ENCODE data around the gene PHACTR1.

DNA sequence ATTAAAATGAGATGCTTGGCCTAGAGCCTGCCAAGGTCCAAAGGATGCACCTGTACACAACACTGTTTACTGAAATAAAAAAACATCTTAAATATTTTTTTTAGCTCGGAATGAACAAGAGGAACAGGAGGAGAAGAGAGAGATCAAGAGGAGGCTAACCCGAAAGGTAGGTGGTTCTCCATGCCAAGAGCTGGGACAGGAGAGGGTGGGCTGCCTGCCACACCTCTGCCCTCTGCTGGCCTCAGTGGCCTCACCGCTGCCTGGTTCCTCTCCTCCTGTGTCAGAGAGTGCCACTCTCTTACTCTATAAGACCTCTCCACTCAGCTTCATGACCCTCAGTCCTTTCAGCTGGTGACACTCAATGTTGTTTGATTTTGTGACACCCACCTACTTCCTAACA lies 561.6 kb downstream of the PHACTR1 start:
- TF ChIP-seq, protein P1, sequence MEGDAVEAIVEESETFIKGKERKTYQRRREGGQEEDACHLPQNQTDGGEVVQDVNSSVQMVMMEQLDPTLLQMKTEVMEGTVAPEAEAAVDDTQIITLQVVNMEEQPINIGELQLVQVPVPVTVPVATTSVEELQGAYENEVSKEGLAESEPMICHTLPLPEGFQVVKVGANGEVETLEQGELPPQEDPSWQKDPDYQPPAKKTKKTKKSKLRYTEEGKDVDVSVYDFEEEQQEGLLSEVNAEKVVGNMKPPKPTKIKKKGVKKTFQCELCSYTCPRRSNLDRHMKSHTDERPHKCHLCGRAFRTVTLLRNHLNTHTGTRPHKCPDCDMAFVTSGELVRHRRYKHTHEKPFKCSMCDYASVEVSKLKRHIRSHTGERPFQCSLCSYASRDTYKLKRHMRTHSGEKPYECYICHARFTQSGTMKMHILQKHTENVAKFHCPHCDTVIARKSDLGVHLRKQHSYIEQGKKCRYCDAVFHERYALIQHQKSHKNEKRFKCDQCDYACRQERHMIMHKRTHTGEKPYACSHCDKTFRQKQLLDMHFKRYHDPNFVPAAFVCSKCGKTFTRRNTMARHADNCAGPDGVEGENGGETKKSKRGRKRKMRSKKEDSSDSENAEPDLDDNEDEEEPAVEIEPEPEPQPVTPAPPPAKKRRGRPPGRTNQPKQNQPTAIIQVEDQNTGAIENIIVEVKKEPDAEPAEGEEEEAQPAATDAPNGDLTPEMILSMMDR (conservative IDR thresholded peaks at IDR 0.05; ENCODE audit: low read depth, low read length) = peak; percentile 31; the same call in 1 of the 2 replicates
- TF ChIP-seq EZH2 (IDR thresholded peaks at IDR 0.05; ENCODE audit: borderline replicate concordance, low read depth, low read length, poor library complexity, severe bottlenecking) = no peak
